ENCODE data around the gene AEBP2.

DNA sequence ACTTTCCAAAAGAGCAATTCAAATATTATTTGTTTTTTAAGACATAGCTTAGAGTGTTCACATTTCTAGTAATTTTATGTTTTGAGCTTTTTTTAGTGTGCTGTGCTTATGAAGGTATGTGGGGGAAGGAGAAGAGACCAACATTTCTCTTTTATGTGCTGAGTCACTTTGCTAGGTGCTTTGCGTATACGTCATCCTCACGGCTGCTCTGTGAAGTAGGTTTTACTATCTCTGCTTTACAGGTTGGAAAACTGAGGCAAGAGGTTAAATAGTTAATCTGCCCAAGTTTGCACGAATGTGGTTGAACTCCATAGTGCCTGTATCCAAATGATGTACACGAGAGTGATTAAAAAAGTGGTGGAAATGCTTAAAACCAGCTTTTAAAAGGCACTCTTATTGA lies 75.9 kb downstream of the AEBP2 start:
- TF ChIP-seq, protein P1, sequence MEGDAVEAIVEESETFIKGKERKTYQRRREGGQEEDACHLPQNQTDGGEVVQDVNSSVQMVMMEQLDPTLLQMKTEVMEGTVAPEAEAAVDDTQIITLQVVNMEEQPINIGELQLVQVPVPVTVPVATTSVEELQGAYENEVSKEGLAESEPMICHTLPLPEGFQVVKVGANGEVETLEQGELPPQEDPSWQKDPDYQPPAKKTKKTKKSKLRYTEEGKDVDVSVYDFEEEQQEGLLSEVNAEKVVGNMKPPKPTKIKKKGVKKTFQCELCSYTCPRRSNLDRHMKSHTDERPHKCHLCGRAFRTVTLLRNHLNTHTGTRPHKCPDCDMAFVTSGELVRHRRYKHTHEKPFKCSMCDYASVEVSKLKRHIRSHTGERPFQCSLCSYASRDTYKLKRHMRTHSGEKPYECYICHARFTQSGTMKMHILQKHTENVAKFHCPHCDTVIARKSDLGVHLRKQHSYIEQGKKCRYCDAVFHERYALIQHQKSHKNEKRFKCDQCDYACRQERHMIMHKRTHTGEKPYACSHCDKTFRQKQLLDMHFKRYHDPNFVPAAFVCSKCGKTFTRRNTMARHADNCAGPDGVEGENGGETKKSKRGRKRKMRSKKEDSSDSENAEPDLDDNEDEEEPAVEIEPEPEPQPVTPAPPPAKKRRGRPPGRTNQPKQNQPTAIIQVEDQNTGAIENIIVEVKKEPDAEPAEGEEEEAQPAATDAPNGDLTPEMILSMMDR (IDR thresholded peaks at IDR 0.05), result no peak
- no peak for TF ChIP-seq POLR2A (IDR thresholded peaks at IDR 0.05)

Data from gastroesophageal sphincter (tissue), 3 donors.